NCI-H510A (cell line): Measurements from ENCODE around the gene MTOR.
"Not testable (repeated sequence)": the region's sequence is repeated elsewhere in the genome, so short reads cannot be mapped to it uniquely, and the experiment has no call there.

Source experiments
- DNase-seq: peaks from one replicate; lab custom pipeline; 2025; lab: John Stamatoyannopoulos, UW

The MTOR gene

DNA sequence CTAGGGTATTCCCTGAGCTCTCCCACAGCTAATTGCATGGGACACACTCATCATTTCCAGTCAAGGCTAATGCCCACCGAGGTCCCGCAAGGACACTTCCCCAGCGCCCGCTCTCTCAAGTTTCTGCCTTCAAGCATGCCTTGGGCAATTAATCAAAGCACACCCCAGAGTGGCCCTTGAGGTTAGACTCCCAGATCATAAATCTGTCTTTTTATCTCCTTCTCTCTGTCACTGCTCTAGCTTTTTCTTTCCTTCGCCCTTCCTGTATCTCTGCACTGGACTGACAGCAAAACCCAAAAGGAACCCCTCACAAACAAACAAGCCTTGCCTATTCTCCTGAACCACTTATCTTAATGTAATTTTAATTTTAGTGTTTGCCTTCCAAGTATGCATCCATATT, 154.8 kb downstream of the MTOR start:
- no peak for DNase-seq

DNA sequence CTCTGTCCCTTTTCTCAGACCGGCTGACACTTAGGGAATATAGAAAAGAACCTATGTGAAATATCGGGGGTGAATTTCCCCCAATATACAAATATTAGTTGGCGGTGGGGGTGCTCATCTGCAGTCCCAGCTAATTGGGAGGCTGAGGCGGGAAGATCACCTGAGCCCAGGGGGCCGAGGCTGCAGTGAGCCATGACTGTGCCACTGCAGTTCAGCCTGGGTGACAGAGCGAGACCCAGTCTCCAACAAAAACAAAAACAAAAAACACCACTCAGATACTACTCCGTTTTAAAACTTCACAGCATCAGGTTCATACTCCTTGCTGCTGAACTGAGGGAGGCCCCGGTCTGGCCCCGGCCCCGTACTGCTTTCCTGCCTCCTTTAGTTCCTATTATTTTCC, 156.8 kb downstream of the MTOR start:
- DNase-seq = no peak

DNA sequence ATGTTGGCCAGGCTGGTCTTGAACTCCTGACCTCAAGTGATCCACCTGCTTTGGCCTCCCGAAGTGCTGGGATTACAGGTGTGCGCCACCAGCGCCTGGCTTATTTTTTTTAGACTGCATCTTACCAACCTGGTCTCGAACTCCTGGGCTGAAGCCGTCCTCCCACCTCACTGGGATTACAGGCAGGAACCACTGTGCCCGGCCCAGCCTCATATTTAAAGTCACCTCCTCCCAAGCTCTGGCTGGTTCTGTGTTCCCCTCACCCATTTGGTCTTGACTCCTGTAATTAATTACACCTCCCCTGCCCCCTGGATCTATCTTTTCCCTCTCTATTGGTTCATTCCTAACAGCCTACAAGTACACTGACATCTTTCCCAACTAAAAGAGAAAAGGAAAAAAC, 161.0 kb downstream of the MTOR start:
- no peak for DNase-seq

DNA sequence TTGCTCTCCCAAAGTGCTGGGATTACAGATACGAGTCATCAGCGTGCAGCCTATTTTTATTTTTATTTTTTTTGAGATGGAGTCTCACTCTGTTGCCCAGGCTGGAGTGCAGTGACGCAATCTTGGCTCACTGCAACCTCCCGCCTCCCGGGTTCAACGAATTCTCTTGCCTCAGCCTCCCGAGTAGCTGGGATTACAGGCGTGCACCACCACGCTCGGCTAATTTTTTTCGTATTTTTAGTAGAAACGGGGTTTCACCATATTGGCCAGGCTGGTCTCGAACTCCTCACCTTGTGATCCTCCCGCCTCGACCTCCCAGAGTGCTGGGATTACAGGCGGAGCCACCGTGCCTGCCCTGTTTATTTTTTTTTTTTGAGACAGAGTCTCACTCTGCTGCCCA, 161.5 kb downstream of the MTOR start:
- not testable (repeated sequence) for DNase-seq

DNA sequence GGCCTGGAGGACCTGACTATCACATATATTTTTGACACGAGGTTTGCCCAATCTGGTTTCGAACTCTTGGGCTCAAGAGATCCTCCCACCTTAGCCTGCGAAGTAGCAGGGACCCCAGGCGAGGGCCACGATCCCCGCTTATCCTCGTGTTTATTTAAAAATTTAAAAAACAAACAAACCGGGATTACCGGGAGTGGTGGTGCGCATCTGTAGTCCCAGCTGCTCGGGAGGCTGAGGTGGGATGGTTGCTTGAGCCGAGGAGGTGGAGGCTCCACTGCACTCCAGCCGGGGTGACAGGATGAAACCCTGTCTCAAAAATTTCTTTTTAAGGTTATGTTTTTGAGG, 162.2 kb downstream of the MTOR start:
- no peak for DNase-seq

DNA sequence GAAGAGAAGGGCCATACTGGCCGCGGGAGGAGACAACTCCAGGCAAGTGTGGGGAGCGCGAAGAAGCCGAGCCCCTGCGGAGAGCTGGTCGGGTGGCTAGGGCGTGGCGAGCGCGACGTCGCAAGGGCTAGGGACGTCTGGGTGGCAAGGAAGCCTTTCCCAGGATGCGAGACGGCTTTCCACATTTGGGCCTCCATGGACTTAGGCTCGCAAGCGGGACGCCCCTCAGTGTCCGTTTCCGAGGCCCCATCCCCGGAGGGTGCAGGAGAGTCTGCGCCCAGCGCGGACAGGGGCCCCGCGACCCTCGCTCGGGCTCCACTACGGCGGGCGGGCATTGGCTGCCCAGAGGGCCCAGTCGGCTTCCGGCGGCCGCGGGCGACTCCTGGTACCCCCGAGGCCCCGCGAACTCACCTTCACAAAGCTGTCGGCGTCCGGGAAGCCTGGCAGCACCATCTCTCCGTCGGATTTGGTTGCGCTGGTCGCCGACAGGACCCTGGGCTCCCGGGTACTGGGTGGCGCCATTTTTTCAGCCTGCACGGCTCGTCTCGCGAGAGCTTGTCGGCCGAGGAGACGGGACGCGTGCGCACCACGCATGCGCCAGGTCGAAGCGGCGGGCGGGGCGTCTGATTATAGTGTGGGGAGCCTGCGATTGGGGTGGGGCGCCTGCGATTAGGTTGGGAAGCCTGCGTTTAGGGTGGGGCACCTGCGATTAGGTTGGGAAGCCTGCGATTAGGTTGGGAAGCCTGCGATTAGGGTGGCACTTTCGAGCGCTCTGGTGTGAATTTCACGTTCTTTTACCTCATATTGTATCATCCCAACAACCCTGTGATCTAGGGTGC, 162.8 kb downstream of the MTOR start, which contains the start of gene EXOSC10:
Gene EXOSC10, minus strand, starts transcription at position 560 of the 839 bp plus-strand sequence. Its CDS starts 38 bp downstream, at position 522.
- DNase-seq = peak; percentile 97

DNA sequence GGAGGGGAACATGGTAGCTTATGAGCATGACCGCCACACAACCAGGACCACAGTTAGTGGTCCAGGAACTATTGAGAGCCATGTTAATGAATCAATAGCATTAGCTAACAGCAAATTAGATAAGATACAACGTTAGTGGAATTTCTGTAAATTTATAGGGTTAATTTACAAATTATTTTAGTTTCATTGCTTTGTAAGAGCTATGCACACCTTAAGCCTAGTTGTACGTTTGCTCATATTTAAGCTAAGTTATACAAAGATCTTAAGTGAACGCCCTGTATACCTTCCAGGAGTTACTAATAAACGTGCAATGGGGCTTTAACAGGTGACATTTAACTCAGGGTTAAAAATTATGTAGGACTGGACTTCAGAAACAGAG, 163.4 kb downstream of the MTOR start:
- no peak for DNase-seq

DNA sequence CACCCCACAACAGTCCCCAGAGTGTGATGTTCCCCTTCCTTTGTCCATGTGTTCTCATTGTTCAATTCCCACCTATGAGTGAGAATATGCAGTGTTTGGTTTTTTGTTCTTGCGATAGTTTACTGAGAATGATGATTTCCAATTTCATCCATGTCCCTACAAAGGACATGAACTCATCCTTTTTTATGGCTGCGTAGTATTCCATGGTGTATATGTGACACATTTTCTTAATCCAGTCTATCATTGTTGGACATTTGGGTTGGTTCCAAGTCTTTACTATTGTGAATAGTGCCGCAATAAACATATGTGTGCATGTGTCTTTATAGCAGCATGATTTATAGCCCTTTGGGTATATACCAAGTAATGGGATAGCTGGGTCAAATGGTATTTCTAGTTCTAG, 178.6 kb downstream of the MTOR start:
- not testable (repeated sequence) for DNase-seq

DNA sequence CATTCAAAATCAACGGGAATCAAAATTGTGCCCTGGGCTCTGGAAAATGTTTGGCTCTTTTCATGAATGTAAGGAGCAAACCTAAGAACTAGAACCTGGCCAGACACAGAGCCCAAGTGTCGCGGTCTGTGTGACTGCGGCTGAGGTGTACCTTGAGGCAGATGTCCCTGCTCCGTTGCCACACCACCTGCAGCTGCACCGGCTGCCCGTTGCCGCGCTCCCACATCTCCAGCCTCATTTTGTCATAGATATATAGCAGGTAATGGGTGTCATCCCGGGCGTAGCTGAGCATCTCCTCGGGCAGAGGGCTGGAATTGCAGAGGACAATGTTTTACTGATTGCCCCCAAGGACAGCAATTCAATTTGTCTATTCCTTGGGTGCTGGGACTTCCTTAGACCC, 181.4 kb downstream of the MTOR start:
- DNase-seq = no peak

DNA sequence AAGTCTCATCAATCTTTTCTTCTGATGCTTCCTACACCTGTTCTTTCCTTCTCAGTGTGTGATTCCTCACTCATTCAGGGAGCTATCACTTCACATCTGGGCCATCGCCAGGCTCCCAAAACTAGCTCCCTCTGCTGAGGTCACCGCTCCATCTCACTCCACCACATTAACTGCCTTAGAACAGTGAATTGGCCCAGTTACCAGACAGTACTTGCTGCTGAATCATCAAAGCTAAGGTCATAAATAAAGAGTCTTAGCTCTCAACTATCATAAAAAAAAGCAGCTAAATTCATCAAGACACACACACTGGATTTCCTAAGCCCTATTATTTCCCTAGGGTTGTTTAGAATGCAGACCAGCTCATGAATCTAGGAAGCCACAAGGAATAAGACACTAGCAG, 183.7 kb downstream of the MTOR start:
- no peak for DNase-seq

DNA sequence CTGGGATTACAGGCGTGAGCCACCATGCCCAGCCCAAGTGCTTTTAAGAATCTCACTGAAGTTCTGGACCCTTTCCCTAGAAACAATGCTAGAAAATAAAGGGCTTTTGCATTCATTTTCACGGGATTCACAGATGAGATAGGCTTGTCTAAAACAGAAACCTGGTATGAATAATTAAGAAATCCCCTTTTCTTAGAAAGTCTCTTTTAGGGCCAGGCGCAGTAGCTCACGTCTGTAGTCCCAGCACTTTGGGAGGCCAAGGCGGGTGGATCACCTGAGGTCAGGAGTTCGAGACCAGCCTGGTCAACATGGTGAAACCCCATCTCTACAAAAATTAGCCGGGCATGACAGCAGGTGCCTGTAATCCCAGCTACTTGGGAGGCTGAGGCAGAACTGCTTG, 189.0 kb downstream of the MTOR start:
- DNase-seq = not testable (repeated sequence)

DNA sequence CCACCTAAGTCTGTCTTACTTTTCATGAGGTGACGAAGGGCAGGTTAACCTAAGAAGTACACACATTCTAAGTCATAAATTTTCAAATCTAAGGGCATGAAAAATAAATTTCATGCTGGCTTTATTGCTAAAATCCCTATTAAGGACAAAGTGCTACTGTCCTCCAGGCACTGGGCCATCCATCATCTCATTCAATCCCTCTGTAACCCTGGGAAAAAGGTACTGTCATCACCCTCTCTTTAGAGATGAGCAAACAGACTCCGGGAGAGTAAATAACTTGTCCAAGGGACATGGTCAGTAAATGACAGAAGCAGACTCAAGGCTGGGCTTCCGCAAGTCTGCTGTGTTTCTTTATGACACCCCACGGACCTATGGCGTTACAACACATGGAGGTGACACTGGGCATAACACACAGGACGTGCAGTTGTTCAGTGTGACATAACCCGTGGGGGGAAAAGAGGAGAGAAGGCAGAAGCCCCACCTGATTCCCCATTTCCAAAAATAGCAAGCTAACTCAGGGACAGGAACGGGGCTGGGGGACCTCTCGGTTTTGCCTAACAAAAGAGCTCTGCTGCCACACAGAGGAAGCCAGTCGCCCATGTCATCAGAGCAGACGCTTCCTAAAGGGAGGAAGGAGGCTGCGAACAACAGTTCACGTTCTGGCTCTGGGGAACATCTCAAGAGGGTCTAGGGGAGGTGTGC, 190.0 kb downstream of the MTOR start:
- peak; percentile 83 for DNase-seq

DNA sequence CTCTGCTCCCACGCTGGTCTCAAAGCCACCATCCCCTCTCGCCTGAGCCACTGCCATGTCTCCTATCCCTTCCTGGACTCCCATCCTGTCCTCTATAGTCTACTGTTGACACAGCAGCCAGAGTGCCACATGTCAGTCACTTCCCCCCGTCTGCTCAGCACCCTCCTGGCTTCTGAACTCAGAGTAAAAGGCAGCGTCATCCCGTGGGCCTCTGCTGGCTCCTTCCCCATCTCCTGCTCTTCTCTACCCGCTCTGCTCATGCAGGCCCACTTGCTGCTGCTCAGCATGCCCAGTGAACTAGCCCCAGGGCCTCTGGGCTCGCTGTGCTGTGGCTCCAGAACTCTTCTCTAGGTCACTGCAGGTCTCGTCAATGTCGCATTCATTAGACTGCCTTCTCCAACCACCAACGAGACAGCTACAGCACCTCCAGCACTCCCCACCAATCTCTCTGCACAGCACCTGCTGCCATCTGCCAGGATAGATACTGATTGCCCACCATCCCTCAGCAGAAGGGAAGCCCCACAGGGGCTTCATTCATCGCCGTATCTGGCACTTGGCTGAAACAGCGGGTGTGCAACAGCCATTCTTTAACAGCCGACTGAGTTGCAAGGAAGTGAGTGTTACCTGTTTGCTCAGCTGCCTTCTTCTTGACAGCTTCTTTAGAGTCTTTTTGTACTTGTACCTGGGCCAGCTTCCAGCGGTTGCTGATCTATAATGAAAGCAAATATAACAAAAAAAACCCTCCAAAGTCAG, 190.7 kb downstream of the MTOR start:
- DNase-seq = peak; percentile 58

DNA sequence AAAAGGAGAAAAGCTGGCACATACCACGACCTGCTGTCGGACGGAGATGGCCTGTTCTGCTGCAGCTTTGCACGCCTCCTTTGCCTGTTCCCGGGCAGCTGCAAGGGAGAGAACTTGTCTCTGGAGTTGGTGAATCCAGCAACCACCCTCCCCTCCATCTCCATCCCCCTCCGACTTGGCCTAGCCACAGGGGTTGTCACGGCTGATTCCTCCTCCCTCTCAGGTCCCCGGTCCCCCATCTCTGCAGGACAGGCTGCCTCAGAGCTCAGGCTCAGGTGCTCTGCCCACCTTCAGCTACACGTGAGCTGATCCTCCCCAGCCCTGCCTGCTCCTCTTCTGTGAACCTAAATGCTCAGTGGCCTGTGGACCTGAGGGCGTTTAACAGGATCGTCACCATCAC, 191.5 kb downstream of the MTOR start:
- DNase-seq = no peak

DNA sequence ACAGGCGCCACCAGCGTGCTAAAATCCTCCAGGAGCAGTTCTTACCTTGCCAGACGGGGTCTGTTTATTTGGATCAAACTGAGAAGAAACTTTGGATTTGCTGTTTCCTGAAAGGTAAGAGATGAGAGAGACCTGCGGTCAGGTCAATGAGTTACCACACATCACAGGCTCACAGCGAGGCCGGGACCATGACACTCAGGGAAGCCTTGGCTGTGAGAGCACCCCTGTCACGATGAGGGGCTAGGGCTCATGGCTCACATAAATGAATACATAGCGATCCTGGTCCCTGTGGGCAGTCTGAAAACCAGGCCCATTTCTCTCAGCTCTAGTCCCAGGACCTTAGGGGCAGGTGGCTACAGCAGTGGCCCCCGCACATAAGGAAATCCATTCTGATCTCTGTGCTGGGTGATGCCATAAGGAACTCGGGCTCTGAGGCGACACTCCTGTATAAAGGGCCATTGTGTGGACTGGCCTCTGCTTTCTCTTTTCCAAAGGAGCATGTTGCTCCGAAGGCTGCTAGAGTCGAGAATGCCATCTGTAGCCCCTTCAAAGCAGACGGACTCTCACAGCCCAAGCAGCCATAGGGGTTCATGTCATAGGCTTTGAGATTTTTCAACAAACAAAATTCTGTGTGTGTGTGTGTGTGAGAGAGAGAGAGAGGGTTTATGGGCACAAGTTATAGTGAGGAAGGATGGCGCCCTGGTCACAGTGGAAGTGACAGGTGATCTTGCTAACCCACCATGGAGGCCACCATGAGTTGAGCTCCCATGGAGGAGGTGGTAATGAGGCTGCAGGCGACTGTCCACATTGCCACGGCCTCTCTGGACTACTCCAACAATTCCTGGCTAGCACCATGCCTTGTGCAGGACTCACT, 193.5 kb downstream of the MTOR start:
- no peak for DNase-seq

DNA sequence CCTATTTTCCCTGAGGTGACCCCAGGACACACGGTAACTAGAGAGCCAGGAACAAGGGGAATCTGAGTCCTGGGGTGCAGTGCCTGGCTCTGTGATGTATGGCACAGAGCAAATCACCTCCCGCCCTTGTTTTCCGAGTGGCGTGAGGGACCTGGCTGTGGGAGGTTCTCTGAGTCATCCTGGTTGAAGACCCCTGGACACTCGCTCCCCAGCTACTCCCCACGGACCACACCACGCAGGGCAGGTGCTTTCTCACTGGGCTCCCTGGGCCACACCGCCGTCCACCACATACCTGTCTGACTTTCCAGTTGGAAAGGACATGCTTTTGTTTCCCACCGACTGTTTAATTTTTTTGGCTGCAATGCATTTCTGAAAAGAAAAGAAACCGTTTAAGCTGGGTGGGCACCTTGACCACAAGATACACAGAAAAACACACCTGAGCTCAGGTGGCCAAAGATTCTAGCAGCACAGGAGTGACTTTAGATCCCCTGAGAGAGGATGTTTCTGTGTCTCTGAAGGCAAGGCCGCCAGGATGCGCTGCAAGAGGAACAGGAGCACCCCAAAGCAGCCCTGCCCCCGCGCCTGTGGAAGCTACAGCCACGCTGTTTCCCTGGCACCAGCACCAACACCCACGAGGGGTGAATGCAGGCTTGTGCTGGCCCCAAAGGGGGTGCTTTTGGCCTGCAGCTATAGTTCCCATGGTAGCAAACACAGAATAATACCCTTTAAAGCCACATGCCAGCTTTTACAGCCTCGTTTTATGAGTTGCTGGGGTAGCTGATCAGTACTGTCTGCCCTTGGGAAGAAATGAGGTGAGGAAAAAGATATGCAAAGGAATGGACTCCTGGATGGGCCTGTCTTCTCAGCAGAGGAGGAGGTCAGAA, 194.4 kb downstream of the MTOR start:
- no peak for DNase-seq

DNA sequence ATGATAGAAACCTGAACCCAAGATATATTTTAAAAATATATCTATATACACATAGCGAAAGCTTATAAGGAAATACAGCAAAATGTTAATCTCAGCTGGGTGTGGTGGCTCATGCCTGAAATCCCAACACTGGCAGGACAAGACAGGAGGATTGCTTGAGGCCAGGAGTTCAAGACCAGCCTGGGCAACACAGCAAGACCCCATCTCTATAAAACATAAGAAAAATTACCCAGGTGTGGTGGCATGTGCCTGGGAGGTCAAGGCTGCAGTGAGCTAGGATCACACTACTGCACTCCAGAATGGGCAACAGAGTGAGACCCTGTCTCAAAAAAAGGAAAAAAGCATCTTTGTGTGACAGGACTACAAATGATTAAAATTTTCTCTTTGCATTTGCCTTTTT, 196.6 kb downstream of the MTOR start:
- no peak for DNase-seq

DNA sequence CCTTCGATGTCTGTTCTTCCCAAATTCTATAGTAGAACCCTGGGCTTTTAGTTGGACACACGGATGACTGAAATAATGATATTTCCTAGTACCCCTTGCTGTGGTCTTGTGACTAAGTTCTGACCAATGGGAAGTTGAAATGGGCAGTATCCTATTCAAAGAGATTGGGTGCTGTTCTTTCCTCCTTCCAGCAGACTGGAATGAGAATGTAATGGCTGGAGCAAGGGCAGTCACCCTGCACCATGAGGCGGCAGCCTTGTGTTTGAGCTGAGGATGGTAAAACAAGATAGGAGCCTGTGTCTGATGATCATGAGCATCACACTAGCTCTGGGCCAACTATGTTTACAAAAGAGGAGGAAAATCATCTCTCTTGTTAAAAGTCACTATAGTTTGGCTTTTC, 197.4 kb downstream of the MTOR start:
- DNase-seq = no peak

DNA sequence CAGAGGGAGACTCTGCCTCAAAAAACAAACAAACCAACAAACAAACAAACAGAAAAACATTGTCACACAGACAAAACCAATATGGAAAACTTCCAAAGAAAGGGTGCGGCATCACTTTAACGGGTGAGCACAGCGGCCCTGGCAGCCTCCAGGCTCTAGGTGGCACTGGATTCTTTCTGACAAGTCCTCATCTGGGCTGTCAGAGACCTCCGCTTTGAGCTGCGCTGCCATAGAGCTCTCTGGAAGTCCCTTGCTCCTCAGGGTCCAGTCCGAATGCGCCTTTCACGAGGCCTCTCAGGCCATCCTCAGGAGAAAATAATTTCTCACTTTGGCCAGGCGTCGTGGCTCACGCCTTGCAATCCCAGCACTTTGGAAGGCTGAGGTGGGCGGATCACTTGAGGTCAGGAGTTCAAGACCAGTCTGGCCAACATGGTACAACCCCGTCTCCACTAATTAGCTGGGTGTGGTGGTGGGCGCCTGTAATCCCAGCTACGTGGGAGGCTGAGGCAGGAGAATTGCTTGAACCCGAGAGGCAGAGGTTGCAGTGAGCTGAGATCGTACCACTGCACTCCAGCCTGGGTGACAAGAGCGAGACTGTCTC, 198.3 kb downstream of the MTOR start:
- DNase-seq = not testable (repeated sequence)

DNA sequence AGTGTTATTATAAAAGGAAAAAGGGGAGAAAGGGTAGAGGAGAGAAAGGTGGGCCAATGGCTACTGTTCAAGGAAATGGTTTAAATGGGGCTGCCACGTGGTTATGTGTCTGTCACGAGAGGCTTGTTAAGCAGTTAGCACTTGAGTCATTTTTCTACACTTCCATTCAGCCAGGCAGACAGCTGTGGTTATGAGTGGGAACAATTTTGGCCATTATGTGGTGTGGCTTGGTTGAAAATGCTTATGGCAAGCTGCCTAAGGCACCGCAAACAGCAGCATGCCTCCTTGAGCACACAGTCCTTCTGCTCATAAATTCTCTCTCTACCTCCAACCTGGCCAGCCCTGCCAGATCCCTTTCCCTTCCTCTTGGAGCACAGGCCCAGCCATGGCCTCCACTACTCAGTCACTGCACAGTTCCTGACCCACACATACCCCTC, 199.4 kb downstream of the MTOR start:
- no peak for DNase-seq
